OCI-LY3 (cell line): ENCODE data around the gene DOCK4.

Experiments
- H2AFZ ChIP-seq: fragments of 200-600, 300-600 bp; shearing (Covaris generic); 2 replicates; pipeline ENCODE4 v1.6.0; 2014; ENCODE audit warnings: antibody characterized with exemption, low read depth, low read length
- H3K27ac ChIP-seq: fragments of 200-600, 300-600 bp; sonication (generic); 2 replicates; pipeline ENCODE4 v1.5.1; 2014; ENCODE audit warnings: mild to moderate bottlenecking, low read length, moderate library complexity, mixed read lengths
- H3K27me3 ChIP-seq: fragments of 200-600, 300-600 bp; sonication (generic); 2 replicates; pipeline ENCODE4 v1.6.1; 2014; ENCODE audit warnings: low read depth, low read length, mixed read lengths
- H3K36me3 ChIP-seq: fragments of 200-600, 300-600 bp; sonication (generic); replicated peaks from 2 replicates; pipeline ENCODE3; 2014; ENCODE audit warnings: low read depth, low read length, mixed read lengths
- H3K4me1 ChIP-seq: fragments of 300-600, 200-600 bp; sonication (generic); 2 replicates; pipeline ENCODE4 v1.6.1; 2014; ENCODE audit warnings: low read length, mixed read lengths
- H3K4me2 ChIP-seq: fragments of 200-600, 300-600 bp; sonication (generic); 2 replicates; pipeline ENCODE4 v1.6.1; 2014; ENCODE audit warnings: low read length, mixed read lengths
- H3K4me3 ChIP-seq: fragments of 300-600, 200-600 bp; sonication (generic); 2 replicates; pipeline ENCODE4 v1.5.1; 2014; ENCODE audit warnings: antibody characterized with exemption, mild to moderate bottlenecking, low read length, moderate library complexity
- H3K79me2 ChIP-seq: fragments of 300-600, 200-600 bp; shearing (Covaris generic); 2 replicates; pipeline ENCODE4 v1.6.1; 2014; ENCODE audit warnings: mild to moderate bottlenecking, low read length, mixed read lengths
- H3K9ac ChIP-seq: fragments of 300-600, 200-600 bp; shearing (Covaris generic); 2 replicates; pipeline ENCODE4 v1.6.0; 2014; ENCODE audit warnings: mild to moderate bottlenecking, low read length, moderate library complexity
- H3K9me3 ChIP-seq: fragments of 200-600, 300-600 bp; shearing (Covaris generic); 2 replicates; pipeline ENCODE4 v1.6.1; 2014; ENCODE audit warnings: low read length, mixed read lengths; ENCODE audit not compliant: insufficient read depth
- H4K20me1 ChIP-seq: fragments of 200-600, 300-600 bp; sonication (generic); 2 replicates; pipeline ENCODE4 v1.6.1; 2016; ENCODE audit warnings: low read length, mixed read lengths; ENCODE audit not compliant: insufficient read depth
- EZH2phosphoT487 ChIP-seq: fragments of 200-600 bp; shearing (Covaris generic); IDR thresholded peaks from 2 replicates; pipeline ENCODE4 v1.6.1; 2018; ENCODE audit warnings: antibody characterized with exemption, mixed run types, low read depth
- TF ChIP-seq, protein P1 (sequence below): fragments of 200-600, 300-600 bp; sonication (generic); IDR thresholded peaks from 2 replicates; pipeline ENCODE4 v1.5.1; 2014; ENCODE audit warnings: antibody characterized with exemption, low read length, low read depth

DOCK4 gene

DNA sequence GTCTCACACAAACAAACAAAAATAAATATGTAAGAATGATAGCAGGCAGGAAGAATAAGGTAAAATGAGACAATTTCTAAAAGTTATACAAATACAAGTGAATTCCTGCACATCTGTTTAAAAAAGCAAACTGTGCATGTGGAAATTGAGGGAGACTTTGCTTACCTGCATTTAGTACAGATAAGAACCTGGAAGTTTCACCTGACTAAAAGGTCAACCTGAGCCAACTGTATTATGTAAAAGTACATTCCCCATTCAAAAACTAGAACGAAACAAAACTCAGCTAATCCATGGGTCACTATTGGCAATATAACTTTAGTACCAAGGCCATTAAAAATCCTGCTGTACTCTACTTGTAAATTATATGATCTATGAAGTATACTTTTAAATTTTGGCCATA, 127.1 kb downstream of the DOCK4 start:
- Histone ChIP-seq H3K9me3 (no peaks in the 10 kb centered on the region), H3K36me3 (no peaks in the 10 kb centered on the region), H3K4me3 (no peak overlapping the region), H3K79me2 (no peaks in the 10 kb centered on the region), H2AFZ (no peak overlapping the region), H3K9ac (no peak overlapping the region), H4K20me1 (no peaks in the 10 kb centered on the region), H3K4me1 (peaks cover 39% of the 10 kb centered on the region), H3K27ac (no peak overlapping the region), H3K27me3 (peaks cover 2% of the 10 kb centered on the region; the same call in 1 of the 2 replicates), H3K4me2 (no peak overlapping the region)
- TF ChIP-seq EZH2phosphoT487, result no peak
- TF ChIP-seq, protein P1, sequence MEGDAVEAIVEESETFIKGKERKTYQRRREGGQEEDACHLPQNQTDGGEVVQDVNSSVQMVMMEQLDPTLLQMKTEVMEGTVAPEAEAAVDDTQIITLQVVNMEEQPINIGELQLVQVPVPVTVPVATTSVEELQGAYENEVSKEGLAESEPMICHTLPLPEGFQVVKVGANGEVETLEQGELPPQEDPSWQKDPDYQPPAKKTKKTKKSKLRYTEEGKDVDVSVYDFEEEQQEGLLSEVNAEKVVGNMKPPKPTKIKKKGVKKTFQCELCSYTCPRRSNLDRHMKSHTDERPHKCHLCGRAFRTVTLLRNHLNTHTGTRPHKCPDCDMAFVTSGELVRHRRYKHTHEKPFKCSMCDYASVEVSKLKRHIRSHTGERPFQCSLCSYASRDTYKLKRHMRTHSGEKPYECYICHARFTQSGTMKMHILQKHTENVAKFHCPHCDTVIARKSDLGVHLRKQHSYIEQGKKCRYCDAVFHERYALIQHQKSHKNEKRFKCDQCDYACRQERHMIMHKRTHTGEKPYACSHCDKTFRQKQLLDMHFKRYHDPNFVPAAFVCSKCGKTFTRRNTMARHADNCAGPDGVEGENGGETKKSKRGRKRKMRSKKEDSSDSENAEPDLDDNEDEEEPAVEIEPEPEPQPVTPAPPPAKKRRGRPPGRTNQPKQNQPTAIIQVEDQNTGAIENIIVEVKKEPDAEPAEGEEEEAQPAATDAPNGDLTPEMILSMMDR, result no peak

DNA sequence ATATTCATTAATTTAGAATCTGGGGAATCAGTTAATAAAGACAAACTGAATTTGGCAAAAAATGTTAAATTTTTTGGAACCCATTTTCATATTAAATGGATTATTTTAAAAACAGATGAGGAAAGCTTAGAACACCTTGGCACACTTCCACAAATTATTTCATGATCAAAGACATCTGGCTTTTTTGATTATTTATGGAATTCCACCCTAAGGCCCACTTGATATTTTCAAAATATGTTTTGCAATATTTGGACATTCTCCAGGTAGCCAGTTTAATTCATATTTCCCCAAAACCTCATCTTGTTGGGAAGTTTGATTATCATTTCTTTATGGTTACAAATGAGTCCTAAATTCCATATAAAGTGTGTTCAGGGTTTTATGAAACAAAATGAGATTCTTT, 129.9 kb downstream of the DOCK4 start:
- H3K9me3 ChIP-seq, result no peaks in the 10 kb centered on the region
- TF ChIP-seq, protein P1, result no peak
- TF ChIP-seq EZH2phosphoT487, result no peak
- no peaks in the 10 kb centered on the region for H3K79me2 ChIP-seq
- no peak overlapping the region for H3K9ac ChIP-seq
- 0 out of 2 replicates have a peak, but pooled peaks cover 2% of the 10 kb centered on the region for H3K27me3 ChIP-seq
- H3K4me3 ChIP-seq, result no peak overlapping the region
- no peaks in the 10 kb centered on the region for H3K36me3 ChIP-seq
- H3K4me2 ChIP-seq, result no peak overlapping the region
- H2AFZ ChIP-seq, result no peak overlapping the region
- H3K4me1 ChIP-seq, result peaks cover 20% of the 10 kb centered on the region
- H3K27ac ChIP-seq, result no peak overlapping the region
- H4K20me1 ChIP-seq, result no peaks in the 10 kb centered on the region

DNA sequence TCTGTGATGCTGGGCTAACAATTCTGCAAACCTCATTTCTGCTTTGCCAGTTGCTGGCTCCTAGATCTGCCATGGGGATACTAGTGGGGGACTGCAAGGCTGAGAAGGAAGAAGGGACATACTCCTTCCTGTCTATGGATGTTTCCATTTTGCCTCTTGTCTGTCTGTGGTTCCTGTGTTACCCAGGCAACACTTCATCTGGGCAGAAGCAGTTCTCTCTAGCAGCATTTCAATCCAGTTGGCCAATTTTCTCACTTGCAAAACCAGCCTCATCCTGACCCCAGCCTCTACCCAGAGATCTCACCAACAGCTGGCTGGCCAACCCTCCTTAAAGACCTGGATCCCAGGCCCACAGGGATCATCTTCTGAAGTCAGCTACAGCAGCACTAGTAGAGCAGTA, 131.7 kb downstream of the DOCK4 start:
- TF ChIP-seq EZH2phosphoT487, result no peak
- TF ChIP-seq, protein P1, result no peak
- H3K27ac ChIP-seq, result no peak overlapping the region

GRCh38 chr7:112073530-112073929, 132.7 kb downstream of the DOCK4 start:
- no peak overlapping the region for H3K4me2 ChIP-seq
- no peaks in the 10 kb centered on the region for H3K79me2 ChIP-seq
- TF ChIP-seq, protein P1, result no peak
- TF ChIP-seq EZH2phosphoT487, result no peak

More for the DNA sequence above, 131.7 kb downstream of the DOCK4 start:
- H3K4me3 ChIP-seq, result no peak overlapping the region
- no peak overlapping the region for H2AFZ ChIP-seq
- H4K20me1 ChIP-seq, result no peaks in the 10 kb centered on the region
- H3K9me3 ChIP-seq, result no peaks in the 10 kb centered on the region
- no peak overlapping the region for H3K9ac ChIP-seq
- H3K27me3 ChIP-seq, result 0 out of 2 replicates have a peak, but pooled peaks cover 2% of the 10 kb centered on the region
- H3K79me2 ChIP-seq, result no peaks in the 10 kb centered on the region
- peaks cover 2% of the 10 kb centered on the region for H3K4me1 ChIP-seq
- H3K4me2 ChIP-seq, result no peak overlapping the region
- H3K36me3 ChIP-seq, result no peaks in the 10 kb centered on the region

More at GRCh38 chr7:112073530-112073929, 132.7 kb downstream of the DOCK4 start:
- Histone ChIP-seq H3K27ac (no peak overlapping the region), H3K36me3 (no peaks in the 10 kb centered on the region), H4K20me1 (no peaks in the 10 kb centered on the region), H3K9me3 (no peaks in the 10 kb centered on the region), H3K4me1 (no peaks in the 10 kb centered on the region), H2AFZ (no peak overlapping the region), H3K9ac (no peak overlapping the region), H3K27me3 (0 out of 2 replicates have a peak, but pooled peaks cover 2% of the 10 kb centered on the region), H3K4me3 (no peak overlapping the region)
